CD4-positive, alpha-beta T cell (primary cell): ENCODE data around the gene PIGU. TPM values are rescaled to one million over a fixed set of nuclear protein-coding genes. Genes with fewer than 3 reads are reported as not detected.
"Not testable (repeated sequence)": the region's sequence is repeated elsewhere in the genome, so short reads cannot be mapped to it uniquely, and the experiment has no call there.

ENCODE experiments used
- ATAC-seq: fragments of 200-7000 bp; cut with Tn5 transposase; one replicate; pipeline ENCODE4 v1.10.0; 2022; ENCODE audit warnings: mild to moderate bottlenecking; ENCODE audit not compliant: poor library complexity
- CTCF ChIA-PET: fragments of 350-600 bp; sonication (Branson Sonifier 250); formaldehyde crosslinking; loops from one replicate; lab custom pipeline; 2021; ENCODE audit warnings: antibody characterized with exemption, inconsistent platforms; lab: Charles Lee
- POLR2A ChIA-PET: fragments of 350-600 bp; sonication (Branson Sonifier 250); formaldehyde crosslinking; loops from one replicate; lab custom pipeline; 2021; ENCODE audit warnings: antibody characterized with exemption, inconsistent platforms; lab: Charles Lee
- DNase-seq, 14 experiments: peaks; one replicate each; pipeline ENCODE4 v3.0.0-alpha.2; 2013 to 2020; ENCODE audit warnings: mixed read lengths in 2 of 14
- H3K27ac ChIP-seq, 2 donors: one replicate each; pipeline versions ENCODE4 v1.5.1 to v1.7.0; 2013; ENCODE audit warnings: low read length in 2 of 2, low read depth in 1 of 2, mild to moderate bottlenecking in 1 of 2
- H3K27me3 ChIP-seq, 2 experiments: 1 replicate in 1 of 2; 2 replicates in 1 of 2; pipeline versions ENCODE4 v1.6.1 to v1.7.0; 2013; ENCODE audit warnings: low read length in 2 of 2, control low read depth in 1 of 2, mild to moderate bottlenecking in 1 of 2, moderate library complexity in 1 of 2; ENCODE audit not compliant: insufficient read depth in 2 of 2, control insufficient read depth in 1 of 2
- H3K36me3 ChIP-seq: one replicate; pipeline ENCODE4 v1.6.1; 2013; ENCODE audit warnings: low read length, control low read depth; ENCODE audit not compliant: insufficient read depth
- H3K4me1 ChIP-seq: one replicate; pipeline ENCODE4 v1.6.1; 2013; ENCODE audit warnings: low read length, control low read depth; ENCODE audit not compliant: insufficient read depth
- H3K4me3 ChIP-seq: one replicate; pipeline ENCODE4 v1.5.1; 2013; ENCODE audit warnings: mild to moderate bottlenecking, low read length, moderate library complexity
- H3K9me3 ChIP-seq, 2 experiments: 1 replicate in 1 of 2; 2 replicates in 1 of 2; pipeline versions ENCODE4 v1.6.1 to v1.7.0; 2013; ENCODE audit warnings: low read length in 2 of 2, mild to moderate bottlenecking in 2 of 2, control low read depth in 1 of 2, moderate library complexity in 1 of 2; ENCODE audit not compliant: control insufficient read depth in 1 of 2, insufficient read depth in 1 of 2
- H3K27ac Mint-ChIP-seq: one replicate; pipeline ENCODE4 v1.8.0; 2020; ENCODE audit warnings: mixed read lengths
- H3K27me3 Mint-ChIP-seq: one replicate; pipeline ENCODE4 v1.8.0; 2021; ENCODE audit warnings: mixed read lengths
- H3K36me3 Mint-ChIP-seq: one replicate; pipeline ENCODE4 v1.8.0; 2021; ENCODE audit warnings: low read depth, mixed read lengths
- H3K4me1 Mint-ChIP-seq: one replicate; pipeline ENCODE4 v1.8.0; 2021; ENCODE audit warnings: low read depth, mixed read lengths
- H3K4me3 Mint-ChIP-seq: one replicate; pipeline ENCODE4 v1.8.0; 2020; ENCODE audit warnings: mild to moderate bottlenecking, mixed read lengths
- H3K9me3 Mint-ChIP-seq: one replicate; pipeline ENCODE4 v1.8.0; 2020; ENCODE audit warnings: mixed read lengths
- CTCF ChIP-seq: fragments of 200-600 bp; IDR thresholded peaks from one replicate; pipeline ENCODE4 v1.8.0; 2022; ENCODE audit warnings: antibody characterized with exemption, mild to moderate bottlenecking
- intact Hi-C, 2 experiments: fragments of 100-400 bp; cut with DNase I in 1 of 2; cut with micrococcal nuclease in 1 of 2; formaldehyde crosslinking; loops; one replicate each; pipeline versions ENCODE4 v1.15.1 to v1.9.0; 2023 to 2025; cut with DNase I, micrococcal nuclease
- total RNA-seq, 174 experiments: library from RNA in 2 of 174; stranded (reverse) in 2 of 174; gene quantifications; one replicate each; pipeline ENCODE4 v1.2.3 and lab custom pipeline; 2021 to 2026

PIGU gene
- total RNA-seq, 2 experiments from 2014 or later: 4.6 to 5.5 TPM

GRCh38 chr20:34669094-34669493 lies 7.8 kb downstream of the PIGU start:
- no peak overlapping the region for H3K27ac Mint-ChIP-seq
- Histone ChIP-seq H3K4me3 (no peak overlapping the region), H3K9me3 (no peaks in the 10 kb centered on the region), H3K27me3 (no peaks in the 10 kb centered on the region), H3K36me3 (no peaks in the 10 kb centered on the region), H3K27ac (no peak overlapping the region), H3K4me1 (no peaks in the 10 kb centered on the region)
- ChIA-PET CTCF (no interaction called here), POLR2A (no interaction called here)
- no peak for ATAC-seq
- intact Hi-C loops: no loop called here
- DNase-seq: no peak
- TF ChIP-seq CTCF: no peak
- no peaks in the 10 kb centered on the region for H3K9me3 Mint-ChIP-seq
- no peaks in the 10 kb centered on the region for H3K27me3 Mint-ChIP-seq
- H3K4me3 Mint-ChIP-seq: no peak overlapping the region
- peaks cover 5% of the 10 kb centered on the region for H3K4me1 Mint-ChIP-seq
- no peaks in the 10 kb centered on the region for H3K36me3 Mint-ChIP-seq

GRCh38 chr20:34664751-34665150 lies 12.1 kb downstream of the PIGU start:
- POLR2A ChIA-PET, H3K36me3 ChIP-seq, DNase-seq, intact Hi-C loops, H3K27me3 Mint-ChIP-seq, H3K27ac Mint-ChIP-seq, ATAC-seq, H3K4me1 Mint-ChIP-seq, H3K4me3 ChIP-seq, H3K27ac ChIP-seq, H3K9me3 Mint-ChIP-seq, H3K9me3 ChIP-seq, H3K36me3 Mint-ChIP-seq, H3K4me1 ChIP-seq, H3K4me3 Mint-ChIP-seq, H3K27me3 ChIP-seq, CTCF ChIA-PET: not testable (repeated sequence)

- ATAC-seq: no peak
- Mint-ChIP-seq H3K36me3 (no peaks in the 10 kb centered on the region), H3K27me3 (no peaks in the 10 kb centered on the region), H3K27ac (no peak overlapping the region), H3K9me3 (no peaks in the 10 kb centered on the region), H3K4me3 (no peak overlapping the region), H3K4me1 (peaks cover 5% of the 10 kb centered on the region)
- no peak overlapping the region for H3K4me3 ChIP-seq
- no peak for TF ChIP-seq CTCF
- no peaks in the 10 kb centered on the region for H3K27me3 ChIP-seq
- intact Hi-C loops: no loop called here
- ChIA-PET CTCF (no interaction called here), POLR2A (interaction anchor here (1.2 kb wide), 1 partner anchor 14 kb away, joined by 4 read pairs; the partner anchor contains the start of gene PIGU)
- H3K27ac ChIP-seq: no peak overlapping the region
- peaks cover 2% of the 10 kb centered on the region for H3K36me3 ChIP-seq
- no peaks in the 10 kb centered on the region for H3K9me3 ChIP-seq
- no peaks in the 10 kb centered on the region for H3K4me1 ChIP-seq
- DNase-seq: no peak
Observed at GRCh38 chr20:34663213-34663943, 13.5 kb downstream of the PIGU start.

GRCh38 chr20:34661811-34662210 lies 15.1 kb downstream of the PIGU start:
- H3K4me3 ChIP-seq, H3K27ac Mint-ChIP-seq, H3K9me3 Mint-ChIP-seq, H3K27me3 Mint-ChIP-seq, H3K4me1 Mint-ChIP-seq, intact Hi-C loops, H3K36me3 ChIP-seq, ATAC-seq, DNase-seq, H3K4me1 ChIP-seq, H3K27me3 ChIP-seq, H3K36me3 Mint-ChIP-seq, H3K9me3 ChIP-seq, H3K4me3 Mint-ChIP-seq, POLR2A ChIA-PET, H3K27ac ChIP-seq: not testable (repeated sequence)
- CTCF ChIA-PET: interaction anchor here (0.9 kb wide), 1 partner anchor 26 kb away, joined by 4 read pairs; no protein-coding TSS in a partner anchor

- H3K4me3 ChIP-seq, H3K9me3 Mint-ChIP-seq, H3K27ac ChIP-seq, intact Hi-C loops, H3K9me3 ChIP-seq, H3K27ac Mint-ChIP-seq, H3K4me1 ChIP-seq, H3K4me3 Mint-ChIP-seq, DNase-seq, CTCF ChIA-PET, H3K36me3 ChIP-seq, ATAC-seq, POLR2A ChIA-PET, H3K4me1 Mint-ChIP-seq, H3K27me3 ChIP-seq, H3K27me3 Mint-ChIP-seq: not testable (repeated sequence)
- peaks cover 12% of the 10 kb centered on the region for H3K36me3 Mint-ChIP-seq
Observed at GRCh38 chr20:34658654-34659053, 18.2 kb downstream of the PIGU start.
